Fibroblast of mammary gland (primary cell): ENCODE data around the gene TNF.

ENCODE experiments used
- DNase-seq: peaks from one replicate; pipeline ENCODE4 v3.0.0-alpha.2; 2010; ENCODE audit warnings: low read depth
- H3K4me3 ChIP-seq: 2 replicates; pipeline ENCODE4 v1.5.1; 2011; ENCODE audit warnings: low read depth, mild to moderate bottlenecking, low read length, moderate library complexity; ENCODE audit not compliant: control insufficient read depth
- CTCF ChIP-seq: conservative IDR thresholded peaks from 2 replicates; pipeline ENCODE4 v1.5.1; 2011; ENCODE audit warnings: low read depth, low read length, inconsistent platforms; ENCODE audit not compliant: control insufficient read depth, insufficient read depth

Gene TNF

GRCh38 chr6:31619805-31620585, 44.6 kb downstream of the TNF start:
- peak; percentile 98 for DNase-seq
- no peak for TF ChIP-seq CTCF
- H3K4me3 ChIP-seq, result peak overlapping the region; percentile 76

- no peak for DNase-seq
- no peak for TF ChIP-seq CTCF
- peak within 1 kb of the TSS; percentile 97 for H3K4me3 ChIP-seq
Observed at GRCh38 chr6:31620586-31621319, 45.4 kb downstream of the TNF start, which contains the start of gene PRRC2A. TSS of gene PRRC2A (plus strand) at chr6:31620715. CDS start at chr6:31622790, 2,075 bp downstream.

- peak overlapping the region; percentile 97 for H3K4me3 ChIP-seq
- TF ChIP-seq CTCF, result no peak
- no peak for DNase-seq
Observed at GRCh38 chr6:31621320-31621939, 46.1 kb downstream of the TNF start.

- TF ChIP-seq CTCF, result no peak
- peak overlapping the region; percentile 97 for H3K4me3 ChIP-seq
- DNase-seq, result no peak
Observed at GRCh38 chr6:31621991-31622390, 46.6 kb downstream of the TNF start.

GRCh38 chr6:31622684-31623091, 47.3 kb downstream of the TNF start:
- no peak for TF ChIP-seq CTCF
- no peak for DNase-seq
- H3K4me3 ChIP-seq, result peak overlapping the region; percentile 97

GRCh38 chr6:31624070-31624469, 48.7 kb downstream of the TNF start:
- H3K4me3 ChIP-seq, result no peak overlapping the region
- DNase-seq, result no peak
- no peak for TF ChIP-seq CTCF
